DMS 273 (cell line): ENCODE results near the gene AOPEP.

Experiments used
- DNase-seq: peaks from one replicate; lab custom pipeline; 2025; ENCODE audit not compliant: unreplicated experiment; lab: John Stamatoyannopoulos, UW

Gene AOPEP

GRCh38 chr9:94911986-94912635 lies 185.6 kb downstream of the AOPEP start:
- no peak for DNase-seq

- peak; percentile 35 for DNase-seq
These were observed 186.3 kb downstream of the AOPEP start for GRCh38 chr9:94912700-94913249.

- no peak for DNase-seq
These were observed 187.1 kb downstream of the AOPEP start for GRCh38 chr9:94913550-94913949.

- DNase-seq, result no peak
These were observed 189.3 kb downstream of the AOPEP start for GRCh38 chr9:94915476-94916450.

- DNase-seq, result no peak
These were observed 190.5 kb downstream of the AOPEP start for GRCh38 chr9:94916956-94917355.

- DNase-seq, result no peak
These were observed 191.7 kb downstream of the AOPEP start for GRCh38 chr9:94918038-94918753.

- DNase-seq, result no peak
These were observed 193.0 kb downstream of the AOPEP start for GRCh38 chr9:94919376-94920098.

GRCh38 chr9:94920420-94921091 lies 194.1 kb downstream of the AOPEP start:
- no peak for DNase-seq

GRCh38 chr9:94921092-94921471 lies 194.6 kb downstream of the AOPEP start:
- DNase-seq, result no peak

GRCh38 chr9:94921656-94922055 lies 195.2 kb downstream of the AOPEP start:
- no peak for DNase-seq

GRCh38 chr9:94922098-94922607 lies 195.7 kb downstream of the AOPEP start:
- DNase-seq, result peak; percentile 40

- DNase-seq, result peak; percentile 46
These were observed 196.2 kb downstream of the AOPEP start for GRCh38 chr9:94922691-94923107.

- DNase-seq, result no peak
These were observed 197.0 kb downstream of the AOPEP start for GRCh38 chr9:94923326-94924089.

- no peak for DNase-seq
These were observed 199.4 kb downstream of the AOPEP start for GRCh38 chr9:94925751-94926430.

- no peak for DNase-seq
These were observed 199.9 kb downstream of the AOPEP start for GRCh38 chr9:94926431-94926800.

GRCh38 chr9:94927048-94927761 lies 200.7 kb downstream of the AOPEP start:
- DNase-seq, result no peak

GRCh38 chr9:94927762-94928670 lies 201.5 kb downstream of the AOPEP start:
- no peak for DNase-seq
